ENCODE measurements around the gene GNPTAB.

- TF ChIP-seq E2F4 (CRISPR knock-in tag; IDR thresholded peaks at IDR 0.05; ENCODE audit: borderline replicate concordance, low read depth) (no peak), ZNF263 (CRISPR knock-in tag; IDR thresholded peaks at IDR 0.05; ENCODE audit: low read depth) (no peak), ATF1 (CRISPR knock-in tag; IDR thresholded peaks at IDR 0.05) (no peak), CTCF (IDR thresholded peaks at IDR 0.05) (no peak), ZBTB21 (CRISPR knock-in tag; IDR thresholded peaks at IDR 0.05; ENCODE audit: borderline replicate concordance) (no peak), STAT6 (CRISPR knock-in tag; conservative IDR thresholded peaks at IDR 0.05; ENCODE audit: low read depth) (no peak), TP53 (CRISPR knock-in tag; IDR thresholded peaks at IDR 0.05) (no peak), CBFB (CRISPR knock-in tag; IDR thresholded peaks at IDR 0.05; ENCODE audit: low read depth) (no peak), MAX (CRISPR knock-in tag; IDR thresholded peaks at IDR 0.05) (no peak), TEAD1 (CRISPR knock-in tag; IDR thresholded peaks at IDR 0.05) (no peak), ZNF512 (CRISPR knock-in tag; IDR thresholded peaks at IDR 0.05; ENCODE audit: borderline replicate concordance) (no peak), PRDM15 (CRISPR knock-in tag; IDR thresholded peaks at IDR 0.05) (no peak)
Measured at GRCh38 chr12:101823039-101823438, 7.7 kb downstream of the GNPTAB start.

Data from WTC11 (cell line).